Fibroblast of the conjunctiva (primary cell): ENCODE measurements around the gene SINHCAF.

Experiments
- DNase-seq: peaks from one replicate; pipeline ENCODE4 v3.0.0-alpha.2; 2010; ENCODE audit warnings: low read depth

Gene SINHCAF

DNA sequence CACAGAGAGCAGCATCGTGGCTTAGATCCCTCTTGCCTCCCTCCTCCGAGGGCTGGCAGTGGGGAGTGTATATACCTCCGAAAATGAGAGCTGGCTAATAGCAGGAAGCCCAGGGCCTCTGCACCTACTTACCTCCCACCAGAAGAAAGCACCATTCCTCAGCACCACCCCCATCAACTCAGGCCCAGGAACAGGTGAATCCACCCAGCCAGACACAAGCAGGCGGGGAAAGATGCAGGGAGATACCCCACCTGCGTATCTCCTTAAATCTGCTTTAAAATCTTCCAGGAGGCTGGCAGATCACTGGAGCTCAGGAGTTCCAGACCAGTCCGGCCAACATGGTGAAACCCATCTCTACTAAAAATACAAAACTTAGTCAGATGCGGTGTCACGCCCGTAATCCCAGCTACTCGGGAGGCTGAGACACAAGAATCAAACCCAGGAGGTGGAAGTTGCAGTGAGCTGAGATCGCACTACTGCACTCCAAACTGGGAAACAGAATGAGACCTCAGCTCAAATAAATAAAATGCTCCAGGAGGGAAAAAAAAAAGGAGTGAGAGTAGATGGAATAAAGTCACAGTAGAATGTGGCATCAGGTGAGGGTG is 93.5 kb downstream of the SINHCAF start:
- DNase-seq = no peak

DNA sequence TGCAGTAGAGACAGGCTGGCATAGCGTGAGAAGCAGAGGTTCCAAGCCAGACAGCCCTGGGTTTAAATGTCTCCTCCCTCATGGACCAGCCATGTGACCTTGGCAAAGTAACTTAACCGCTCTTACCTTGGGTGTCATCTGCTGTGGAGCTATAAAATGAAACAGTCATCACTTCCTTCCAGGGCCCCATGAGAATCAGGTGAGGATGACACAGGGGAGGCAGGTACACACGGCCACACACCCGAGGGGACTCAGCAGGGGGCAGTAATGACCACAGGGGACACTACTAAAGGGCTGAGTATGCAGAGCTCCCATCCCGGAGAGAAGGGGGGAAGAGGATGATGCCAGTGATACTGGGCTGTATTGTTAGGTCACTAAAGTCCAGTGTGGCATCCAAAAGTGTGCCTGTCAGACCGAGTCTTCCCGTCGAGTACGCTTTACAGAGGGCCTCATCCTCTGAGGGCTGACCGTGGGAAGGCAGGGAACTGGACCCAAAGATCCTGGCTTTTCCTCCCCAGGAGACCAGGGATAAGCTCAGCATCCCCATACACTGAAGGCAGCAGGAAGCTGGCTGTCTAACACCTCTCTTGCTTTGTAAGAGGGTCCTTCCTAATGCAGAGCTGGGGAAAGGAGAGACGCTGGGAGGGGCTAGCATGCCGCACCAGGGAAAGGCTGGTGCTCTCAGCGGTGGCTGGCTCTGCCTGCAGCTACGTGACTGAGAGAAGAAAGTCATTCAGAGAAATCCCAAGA is 94.2 kb downstream of the SINHCAF start:
- DNase-seq = no peak
